ENCODE measurements around the gene RLF. TPM values are rescaled to one million over a fixed set of nuclear protein-coding genes. Genes with fewer than 3 reads are reported as not detected.
A peak's percentile ranks its signal among the peaks of the same experiment; 100 is the strongest.

The RLF gene
- total and polyA plus RNA-seq, 9 of the 15 experiments (the other 6 are each of a cell fraction or from before 2014, with no cell fraction given), result 3.6 to 35.0 (median 21.2) TPM

GRCh38 chr1:40153073-40153770 is 8.0 kb upstream of the RLF start (continued):
- peak; percentile 77 for TF ChIP-seq REST (IDR thresholded peaks at IDR 0.05; ENCODE audit: borderline replicate concordance)
- no peak for TF ChIP-seq REST (CRISPR knock-in tag; IDR thresholded peaks at IDR 0.05; ENCODE audit: low read depth)
- TF ChIP-seq ILF3 (IDR thresholded peaks at IDR 0.05; ENCODE audit: borderline replicate concordance), result 0 out of 2 replicates have a peak, but pooled peaks have one; percentile 5
- peak; percentile 35; the same call in 1 of the 2 replicates for TF ChIP-seq CTBP1 (IDR thresholded peaks at IDR 0.05; ENCODE audit: borderline replicate concordance)
- 0 out of 2 replicates have a peak, but pooled peaks have one; percentile 7 for TF ChIP-seq MTA3 (IDR thresholded peaks at IDR 0.05; ENCODE audit: borderline replicate concordance)
- no peak for TF ChIP-seq IRF9 (tag; IDR thresholded peaks at IDR 0.05)
- TF ChIP-seq, protein P1, sequence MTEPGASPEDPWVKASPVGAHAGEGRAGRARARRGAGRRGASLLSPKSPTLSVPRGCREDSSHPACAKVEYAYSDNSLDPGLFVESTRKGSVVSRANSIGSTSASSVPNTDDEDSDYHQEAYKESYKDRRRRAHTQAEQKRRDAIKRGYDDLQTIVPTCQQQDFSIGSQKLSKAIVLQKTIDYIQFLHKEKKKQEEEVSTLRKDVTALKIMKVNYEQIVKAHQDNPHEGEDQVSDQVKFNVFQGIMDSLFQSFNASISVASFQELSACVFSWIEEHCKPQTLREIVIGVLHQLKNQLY (CRISPR knock-in tag; conservative IDR thresholded peaks at IDR 0.05), result no peak
- TF ChIP-seq NBN (IDR thresholded peaks at IDR 0.05; ENCODE audit: low read depth), result peak; percentile 39; the same call in 1 of the 2 replicates
- 0 out of 2 replicates have a peak, but pooled peaks have one; percentile 43 for TF ChIP-seq ZZZ3 (IDR thresholded peaks at IDR 0.05)
- TF ChIP-seq LEF1 (IDR thresholded peaks at IDR 0.05), result peak; percentile 12; the same call in 1 of the 2 replicates
- TF ChIP-seq BRD9 (IDR thresholded peaks at IDR 0.05; ENCODE audit: low read depth, partially characterized antibody), result peak; percentile 47
- TF ChIP-seq, protein P2, sequence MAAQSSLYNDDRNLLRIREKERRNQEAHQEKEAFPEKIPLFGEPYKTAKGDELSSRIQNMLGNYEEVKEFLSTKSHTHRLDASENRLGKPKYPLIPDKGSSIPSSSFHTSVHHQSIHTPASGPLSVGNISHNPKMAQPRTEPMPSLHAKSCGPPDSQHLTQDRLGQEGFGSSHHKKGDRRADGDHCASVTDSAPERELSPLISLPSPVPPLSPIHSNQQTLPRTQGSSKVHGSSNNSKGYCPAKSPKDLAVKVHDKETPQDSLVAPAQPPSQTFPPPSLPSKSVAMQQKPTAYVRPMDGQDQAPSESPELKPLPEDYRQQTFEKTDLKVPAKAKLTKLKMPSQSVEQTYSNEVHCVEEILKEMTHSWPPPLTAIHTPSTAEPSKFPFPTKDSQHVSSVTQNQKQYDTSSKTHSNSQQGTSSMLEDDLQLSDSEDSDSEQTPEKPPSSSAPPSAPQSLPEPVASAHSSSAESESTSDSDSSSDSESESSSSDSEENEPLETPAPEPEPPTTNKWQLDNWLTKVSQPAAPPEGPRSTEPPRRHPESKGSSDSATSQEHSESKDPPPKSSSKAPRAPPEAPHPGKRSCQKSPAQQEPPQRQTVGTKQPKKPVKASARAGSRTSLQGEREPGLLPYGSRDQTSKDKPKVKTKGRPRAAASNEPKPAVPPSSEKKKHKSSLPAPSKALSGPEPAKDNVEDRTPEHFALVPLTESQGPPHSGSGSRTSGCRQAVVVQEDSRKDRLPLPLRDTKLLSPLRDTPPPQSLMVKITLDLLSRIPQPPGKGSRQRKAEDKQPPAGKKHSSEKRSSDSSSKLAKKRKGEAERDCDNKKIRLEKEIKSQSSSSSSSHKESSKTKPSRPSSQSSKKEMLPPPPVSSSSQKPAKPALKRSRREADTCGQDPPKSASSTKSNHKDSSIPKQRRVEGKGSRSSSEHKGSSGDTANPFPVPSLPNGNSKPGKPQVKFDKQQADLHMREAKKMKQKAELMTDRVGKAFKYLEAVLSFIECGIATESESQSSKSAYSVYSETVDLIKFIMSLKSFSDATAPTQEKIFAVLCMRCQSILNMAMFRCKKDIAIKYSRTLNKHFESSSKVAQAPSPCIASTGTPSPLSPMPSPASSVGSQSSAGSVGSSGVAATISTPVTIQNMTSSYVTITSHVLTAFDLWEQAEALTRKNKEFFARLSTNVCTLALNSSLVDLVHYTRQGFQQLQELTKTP (IDR thresholded peaks at IDR 0.05; ENCODE audit: low read depth in 1 of 2, partially characterized antibody in 2 of 2), result peak in 1 of 2 experiments; percentile 20
- no peak for TF ChIP-seq RBM14 (IDR thresholded peaks at IDR 0.05; ENCODE audit: borderline replicate concordance, insufficient read depth, low read depth, low read length)
